ENCODE results near the gene AGPAT3.

GRCh38 chr21:43918385-43918947, 53.4 kb downstream of the AGPAT3 start:
- TF ChIP-seq POLR2A (IDR thresholded peaks at IDR 0.05) (no peak), CTCF (IDR thresholded peaks at IDR 0.05) (no peak), EP300 (IDR thresholded peaks at IDR 0.05) (no peak)

Measured in ovary (tissue), 3 donors.